ENCODE data around the gene CHD9. TPM values are rescaled to one million over a fixed set of nuclear protein-coding genes. Genes with fewer than 3 reads are reported as not detected.
A peak's percentile ranks its signal among the peaks of the same experiment; 100 is the strongest.
"Not testable (repeated sequence)": the region's sequence is repeated elsewhere in the genome, so short reads cannot be mapped to it uniquely, and the experiment has no call there.

The CHD9 gene
- total RNA-seq, 1 donor from 2014 or later: 20.7 TPM

- H3K36me3 Mint-ChIP-seq (ENCODE audit: low read depth); H3K4me1 Mint-ChIP-seq; H3K4me3 Mint-ChIP-seq; H3K27me3 Mint-ChIP-seq; DNase-seq; intact Hi-C loops (cut with micrococcal nuclease); H3K27ac Mint-ChIP-seq; H3K9me3 Mint-ChIP-seq: not testable (repeated sequence)
Observed at GRCh38 chr16:53330991-53331390, 276.2 kb downstream of the CHD9 start.

DNA sequence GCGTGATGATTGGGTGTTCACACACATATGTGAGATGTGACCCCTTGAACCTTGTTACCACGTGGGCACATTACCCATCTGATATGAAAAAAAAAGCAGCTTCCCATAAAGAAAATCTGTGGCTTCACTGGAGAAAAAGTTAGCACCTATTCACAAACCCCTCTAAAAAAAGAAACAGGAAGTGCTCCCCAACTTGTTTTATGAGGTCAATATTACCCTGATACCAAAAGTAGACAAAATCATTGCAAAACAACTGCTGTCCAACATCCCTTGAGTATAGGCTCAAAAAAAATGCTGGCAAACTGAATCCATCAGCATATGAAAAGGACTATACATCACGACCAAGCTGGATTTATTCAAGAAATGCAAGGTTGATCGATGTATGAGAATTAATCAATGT lies 279.8 kb downstream of the CHD9 start:
- intact Hi-C loops (cut with micrococcal nuclease): no loop called here
- no peaks in the 10 kb centered on the region for H3K4me1 Mint-ChIP-seq
- H3K36me3 Mint-ChIP-seq (ENCODE audit: low read depth): peaks cover 2% of the 10 kb centered on the region
- peaks cover 9% of the 10 kb centered on the region for H3K27me3 Mint-ChIP-seq
- DNase-seq: no peak
- peaks cover 4% of the 10 kb centered on the region for H3K9me3 Mint-ChIP-seq
- H3K4me3 Mint-ChIP-seq: no peak overlapping the region
- H3K27ac Mint-ChIP-seq: no peak overlapping the region

DNA sequence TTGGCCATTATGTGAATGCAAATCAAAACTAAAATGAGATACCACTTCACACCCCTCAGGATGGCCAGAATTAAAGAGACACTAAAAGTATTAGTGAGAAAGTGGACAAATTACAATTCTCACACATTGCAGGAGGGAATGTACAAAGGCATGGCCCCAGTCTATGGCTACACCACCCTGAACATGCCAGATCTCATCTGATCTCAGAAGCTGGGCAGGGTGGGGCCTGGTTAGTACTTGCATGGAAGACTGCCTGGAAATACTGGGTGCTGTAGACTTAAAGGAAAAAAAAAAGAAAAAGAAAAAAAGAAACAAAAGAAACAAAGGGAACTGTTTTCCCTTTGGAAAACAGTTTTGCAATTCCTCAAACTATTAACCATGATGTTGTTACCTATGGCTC lies 282.5 kb downstream of the CHD9 start:
- intact Hi-C loops (cut with micrococcal nuclease): no loop called here
- Mint-ChIP-seq H3K9me3 (peaks cover 4% of the 10 kb centered on the region), H3K4me3 (no peak overlapping the region), H3K4me1 (no peaks in the 10 kb centered on the region), H3K36me3 (ENCODE audit: low read depth) (no peaks in the 10 kb centered on the region), H3K27ac (no peak overlapping the region), H3K27me3 (peaks cover 14% of the 10 kb centered on the region)
- DNase-seq: no peak

- no peak for DNase-seq
- no peak overlapping the region for H3K4me3 Mint-ChIP-seq
- H3K36me3 Mint-ChIP-seq (ENCODE audit: low read depth): no peaks in the 10 kb centered on the region
- intact Hi-C loops (cut with micrococcal nuclease): no loop called here
- no peak overlapping the region for H3K27ac Mint-ChIP-seq
- H3K4me1 Mint-ChIP-seq: no peaks in the 10 kb centered on the region
- H3K27me3 Mint-ChIP-seq: peaks cover 11% of the 10 kb centered on the region
- H3K9me3 Mint-ChIP-seq: peaks cover 4% of the 10 kb centered on the region
Observed at GRCh38 chr16:53341792-53342191, 287.0 kb downstream of the CHD9 start.

GRCh38 chr16:53355064-53355463 lies 300.3 kb downstream of the CHD9 start:
- H3K36me3 Mint-ChIP-seq (ENCODE audit: low read depth): no peaks in the 10 kb centered on the region
- H3K27me3 Mint-ChIP-seq: peaks cover 2% of the 10 kb centered on the region
- no peak for DNase-seq
- H3K4me1 Mint-ChIP-seq: no peaks in the 10 kb centered on the region
- H3K27ac Mint-ChIP-seq: no peak overlapping the region
- no peaks in the 10 kb centered on the region for H3K9me3 Mint-ChIP-seq
- no peak overlapping the region for H3K4me3 Mint-ChIP-seq
- intact Hi-C loops (cut with micrococcal nuclease): no loop called here

- Mint-ChIP-seq H3K4me3 (no peak overlapping the region), H3K36me3 (ENCODE audit: low read depth) (no peaks in the 10 kb centered on the region), H3K9me3 (no peaks in the 10 kb centered on the region), H3K27ac (no peak overlapping the region), H3K27me3 (peaks cover 2% of the 10 kb centered on the region), H3K4me1 (no peaks in the 10 kb centered on the region)
- no peak for DNase-seq
- intact Hi-C loops (cut with micrococcal nuclease): no loop called here
Observed at GRCh38 chr16:53356478-53357207, 301.9 kb downstream of the CHD9 start.

DNA sequence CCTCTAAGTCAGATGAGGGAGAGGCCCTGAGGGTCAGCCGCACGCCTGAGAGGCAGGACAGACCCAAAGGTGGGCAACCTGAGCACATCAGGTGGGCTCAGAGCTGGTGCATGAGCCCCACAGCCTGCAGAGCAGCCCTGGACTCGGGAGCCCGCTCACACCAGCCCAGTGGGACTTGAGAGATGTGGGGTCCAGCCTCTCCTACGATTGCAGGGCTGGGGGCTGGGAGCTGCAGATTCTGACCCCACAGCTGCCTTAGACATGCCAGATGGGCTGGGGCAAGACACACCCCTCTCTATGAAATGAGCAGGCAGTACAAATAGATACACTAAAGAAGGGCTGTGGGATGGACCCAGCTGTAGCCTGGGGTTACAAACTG lies 302.4 kb downstream of the CHD9 start:
- Mint-ChIP-seq H3K4me1 (no peaks in the 10 kb centered on the region), H3K36me3 (ENCODE audit: low read depth) (no peaks in the 10 kb centered on the region), H3K4me3 (no peak overlapping the region), H3K27ac (no peak overlapping the region), H3K9me3 (no peaks in the 10 kb centered on the region), H3K27me3 (peaks cover 2% of the 10 kb centered on the region)
- intact Hi-C loops (cut with micrococcal nuclease): no loop called here
- no peak for DNase-seq

GRCh38 chr16:53357955-53358354 lies 303.2 kb downstream of the CHD9 start:
- DNase-seq: no peak
- H3K9me3 Mint-ChIP-seq: no peaks in the 10 kb centered on the region
- H3K36me3 Mint-ChIP-seq (ENCODE audit: low read depth): no peaks in the 10 kb centered on the region
- peaks cover 2% of the 10 kb centered on the region for H3K27me3 Mint-ChIP-seq
- no peak overlapping the region for H3K4me3 Mint-ChIP-seq
- intact Hi-C loops (cut with micrococcal nuclease): no loop called here
- no peak overlapping the region for H3K27ac Mint-ChIP-seq
- no peaks in the 10 kb centered on the region for H3K4me1 Mint-ChIP-seq

- Mint-ChIP-seq H3K9me3 (no peaks in the 10 kb centered on the region), H3K4me3 (no peak overlapping the region), H3K4me1 (peaks cover 2% of the 10 kb centered on the region), H3K36me3 (ENCODE audit: low read depth) (no peaks in the 10 kb centered on the region), H3K27ac (no peak overlapping the region), H3K27me3 (peaks cover 2% of the 10 kb centered on the region)
- intact Hi-C loops (cut with micrococcal nuclease): no loop called here
- no peak for DNase-seq
Observed at GRCh38 chr16:53358884-53359283, 304.1 kb downstream of the CHD9 start.

- H3K4me3 Mint-ChIP-seq: no peak overlapping the region
Observed at GRCh38 chr16:53369921-53370320, 315.1 kb downstream of the CHD9 start.

DNA sequence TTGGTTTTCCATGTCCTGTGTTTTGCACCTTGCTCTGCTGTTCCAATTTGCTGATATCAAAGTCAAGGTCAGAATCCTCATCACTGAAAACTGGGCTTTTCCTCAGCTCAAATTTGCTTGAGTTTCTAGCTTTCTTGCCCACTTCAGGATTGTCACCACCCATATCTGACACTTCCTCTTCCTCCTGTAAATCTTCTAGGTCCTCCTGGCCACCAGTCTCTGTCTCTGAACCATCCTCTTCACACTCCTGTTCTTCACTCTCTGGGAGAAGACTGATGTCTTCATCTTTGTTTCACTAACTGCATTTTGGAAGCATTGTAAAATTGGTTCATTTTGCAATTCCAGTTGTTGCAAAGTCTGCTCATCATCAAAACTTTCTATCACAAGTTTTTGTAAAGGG lies 316.0 kb downstream of the CHD9 start:
- Mint-ChIP-seq H3K27ac (no peak overlapping the region), H3K4me1 (peaks cover 11% of the 10 kb centered on the region), H3K9me3 (no peaks in the 10 kb centered on the region)

More at GRCh38 chr16:53369921-53370320, 315.1 kb downstream of the CHD9 start:
- no peaks in the 10 kb centered on the region for H3K9me3 Mint-ChIP-seq
- DNase-seq: no peak
- intact Hi-C loops (cut with micrococcal nuclease): loop anchor here (5.0 to 10.0 kb wide), 2 partner anchors 132 to 315 kb away; partner anchors contain the start of genes AKTIP, CHD9 and CHD9NB
- H3K4me1 Mint-ChIP-seq: peaks cover 11% of the 10 kb centered on the region
- peaks cover 25% of the 10 kb centered on the region for H3K27me3 Mint-ChIP-seq
- no peaks in the 10 kb centered on the region for H3K36me3 Mint-ChIP-seq (ENCODE audit: low read depth)
- H3K27ac Mint-ChIP-seq: no peak overlapping the region

GRCh38 chr16:53372992-53373871 lies 318.4 kb downstream of the CHD9 start:
- peak; percentile 93 for DNase-seq
- Mint-ChIP-seq H3K4me1 (peaks cover 11% of the 10 kb centered on the region), H3K9me3 (no peaks in the 10 kb centered on the region), H3K4me3 (peak overlapping the region; percentile 84), H3K27me3 (peaks cover 21% of the 10 kb centered on the region), H3K36me3 (ENCODE audit: low read depth) (no peaks in the 10 kb centered on the region), H3K27ac (no peak overlapping the region)
- intact Hi-C loops (cut with micrococcal nuclease): loop anchor here (5.0 to 10.0 kb wide), 2 partner anchors 129 to 318 kb away; partner anchors contain the start of genes AKTIP, CHD9 and CHD9NB

More for the DNA sequence above, 316.0 kb downstream of the CHD9 start:
- H3K36me3 Mint-ChIP-seq (ENCODE audit: low read depth): no peaks in the 10 kb centered on the region
- peak; percentile 36 for DNase-seq
- peaks cover 20% of the 10 kb centered on the region for H3K27me3 Mint-ChIP-seq
- H3K4me3 Mint-ChIP-seq: no peak overlapping the region
- intact Hi-C loops (cut with micrococcal nuclease): loop anchor here (5.0 to 10.0 kb wide), 2 partner anchors 131 to 316 kb away; partner anchors contain the start of genes AKTIP, CHD9 and CHD9NB

DNA sequence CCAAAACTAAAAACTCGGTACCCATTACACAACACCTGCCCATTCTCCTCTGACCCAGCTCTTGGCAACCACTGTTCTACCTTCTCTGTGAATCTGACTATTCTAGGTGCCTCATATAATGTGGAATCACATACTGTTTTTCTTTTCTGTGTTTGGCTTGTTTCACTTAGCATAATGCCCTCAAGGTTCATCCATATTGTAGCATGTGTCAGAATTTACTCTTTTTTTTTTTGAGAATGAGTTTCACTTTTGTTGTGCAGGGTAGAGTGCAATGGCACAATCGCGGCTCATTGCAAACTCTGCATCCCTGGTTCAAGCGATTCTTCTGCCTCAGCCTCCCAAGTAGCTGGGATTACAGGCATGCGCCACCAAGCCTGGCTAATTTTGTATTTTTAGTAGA lies 320.0 kb downstream of the CHD9 start:
- Mint-ChIP-seq H3K27me3 (peaks cover 19% of the 10 kb centered on the region), H3K27ac (no peak overlapping the region), H3K4me3 (peak overlapping the region; percentile 26), H3K4me1 (peaks cover 11% of the 10 kb centered on the region), H3K9me3 (no peaks in the 10 kb centered on the region), H3K36me3 (ENCODE audit: low read depth) (no peaks in the 10 kb centered on the region)
- intact Hi-C loops (cut with micrococcal nuclease): loop anchor here (5.0 to 10.0 kb wide), 2 partner anchors 128 to 320 kb away; partner anchors contain the start of genes AKTIP, CHD9 and CHD9NB
- peak; percentile 54 for DNase-seq

DNA sequence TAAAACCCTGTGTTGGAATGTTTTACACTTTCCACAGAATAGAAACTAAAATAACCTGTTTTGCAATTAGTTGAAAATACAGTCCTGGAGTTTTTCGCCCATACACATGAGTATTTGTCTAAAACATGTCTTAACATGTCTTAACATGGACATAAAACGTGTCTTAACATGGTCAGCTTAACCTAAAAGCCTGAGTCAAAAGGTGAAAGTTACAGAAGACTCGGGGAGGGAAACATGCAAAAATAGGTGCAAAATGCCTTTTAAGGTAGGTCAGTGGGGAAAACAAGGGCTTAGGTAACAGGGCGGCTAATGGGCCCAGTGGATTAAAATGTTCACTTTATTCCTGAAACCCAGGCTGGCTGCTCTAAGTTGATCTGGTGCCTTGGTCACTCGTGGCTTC lies 323.3 kb downstream of the CHD9 start:
- Mint-ChIP-seq H3K9me3 (no peaks in the 10 kb centered on the region), H3K36me3 (ENCODE audit: low read depth) (no peaks in the 10 kb centered on the region), H3K4me3 (no peak overlapping the region), H3K4me1 (peaks cover 11% of the 10 kb centered on the region), H3K27ac (no peak overlapping the region), H3K27me3 (peaks cover 15% of the 10 kb centered on the region)
- no peak for DNase-seq
- intact Hi-C loops (cut with micrococcal nuclease): loop anchor here (10.0 kb wide), 1 partner anchor 323 kb away; the partner anchor contains the start of genes CHD9 and CHD9NB
